ENCODE results near the gene SH2D3C.

Gene SH2D3C

GRCh38 chr9:127744398-127745110, 33.9 kb downstream of the SH2D3C start (continued):
- TF ChIP-seq ARNTL (CRISPR knock-in tag; IDR thresholded peaks at IDR 0.05; ENCODE audit: borderline replicate concordance, low read depth) (no peak), SNAI2 (CRISPR knock-in tag; IDR thresholded peaks at IDR 0.05) (no peak)

- TF ChIP-seq, protein P1, sequence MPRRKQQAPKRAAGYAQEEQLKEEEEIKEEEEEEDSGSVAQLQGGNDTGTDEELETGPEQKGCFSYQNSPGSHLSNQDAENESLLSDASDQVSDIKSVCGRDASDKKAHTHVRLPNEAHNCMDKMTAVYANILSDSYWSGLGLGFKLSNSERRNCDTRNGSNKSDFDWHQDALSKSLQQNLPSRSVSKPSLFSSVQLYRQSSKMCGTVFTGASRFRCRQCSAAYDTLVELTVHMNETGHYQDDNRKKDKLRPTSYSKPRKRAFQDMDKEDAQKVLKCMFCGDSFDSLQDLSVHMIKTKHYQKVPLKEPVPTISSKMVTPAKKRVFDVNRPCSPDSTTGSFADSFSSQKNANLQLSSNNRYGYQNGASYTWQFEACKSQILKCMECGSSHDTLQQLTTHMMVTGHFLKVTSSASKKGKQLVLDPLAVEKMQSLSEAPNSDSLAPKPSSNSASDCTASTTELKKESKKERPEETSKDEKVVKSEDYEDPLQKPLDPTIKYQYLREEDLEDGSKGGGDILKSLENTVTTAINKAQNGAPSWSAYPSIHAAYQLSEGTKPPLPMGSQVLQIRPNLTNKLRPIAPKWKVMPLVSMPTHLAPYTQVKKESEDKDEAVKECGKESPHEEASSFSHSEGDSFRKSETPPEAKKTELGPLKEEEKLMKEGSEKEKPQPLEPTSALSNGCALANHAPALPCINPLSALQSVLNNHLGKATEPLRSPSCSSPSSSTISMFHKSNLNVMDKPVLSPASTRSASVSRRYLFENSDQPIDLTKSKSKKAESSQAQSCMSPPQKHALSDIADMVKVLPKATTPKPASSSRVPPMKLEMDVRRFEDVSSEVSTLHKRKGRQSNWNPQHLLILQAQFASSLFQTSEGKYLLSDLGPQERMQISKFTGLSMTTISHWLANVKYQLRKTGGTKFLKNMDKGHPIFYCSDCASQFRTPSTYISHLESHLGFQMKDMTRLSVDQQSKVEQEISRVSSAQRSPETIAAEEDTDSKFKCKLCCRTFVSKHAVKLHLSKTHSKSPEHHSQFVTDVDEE (CRISPR knock-in tag; IDR thresholded peaks at IDR 0.05) = no peak
- TF ChIP-seq, protein P2, sequence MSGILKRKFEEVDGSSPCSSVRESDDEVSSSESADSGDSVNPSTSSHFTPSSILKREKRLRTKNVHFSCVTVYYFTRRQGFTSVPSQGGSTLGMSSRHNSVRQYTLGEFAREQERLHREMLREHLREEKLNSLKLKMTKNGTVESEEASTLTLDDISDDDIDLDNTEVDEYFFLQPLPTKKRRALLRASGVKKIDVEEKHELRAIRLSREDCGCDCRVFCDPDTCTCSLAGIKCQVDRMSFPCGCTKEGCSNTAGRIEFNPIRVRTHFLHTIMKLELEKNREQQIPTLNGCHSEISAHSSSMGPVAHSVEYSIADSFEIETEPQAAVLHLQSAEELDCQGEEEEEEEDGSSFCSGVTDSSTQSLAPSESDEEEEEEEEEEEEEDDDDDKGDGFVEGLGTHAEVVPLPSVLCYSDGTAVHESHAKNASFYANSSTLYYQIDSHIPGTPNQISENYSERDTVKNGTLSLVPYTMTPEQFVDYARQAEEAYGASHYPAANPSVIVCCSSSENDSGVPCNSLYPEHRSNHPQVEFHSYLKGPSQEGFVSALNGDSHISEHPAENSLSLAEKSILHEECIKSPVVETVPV (CRISPR knock-in tag; IDR thresholded peaks at IDR 0.05) = no peak
- no peak for TF ChIP-seq OSR1 (CRISPR knock-in tag; IDR thresholded peaks at IDR 0.05)
- no peak for TF ChIP-seq GLIS3 (CRISPR knock-in tag; IDR thresholded peaks at IDR 0.05)
- TF ChIP-seq ZNF70 (CRISPR knock-in tag; IDR thresholded peaks at IDR 0.05) = no peak
- no peak for TF ChIP-seq ZNF8 (CRISPR knock-in tag; IDR thresholded peaks at IDR 0.05)
- no peak for TF ChIP-seq TOX (CRISPR knock-in tag; IDR thresholded peaks at IDR 0.05; ENCODE audit: borderline replicate concordance)
- TF ChIP-seq, protein P3, sequence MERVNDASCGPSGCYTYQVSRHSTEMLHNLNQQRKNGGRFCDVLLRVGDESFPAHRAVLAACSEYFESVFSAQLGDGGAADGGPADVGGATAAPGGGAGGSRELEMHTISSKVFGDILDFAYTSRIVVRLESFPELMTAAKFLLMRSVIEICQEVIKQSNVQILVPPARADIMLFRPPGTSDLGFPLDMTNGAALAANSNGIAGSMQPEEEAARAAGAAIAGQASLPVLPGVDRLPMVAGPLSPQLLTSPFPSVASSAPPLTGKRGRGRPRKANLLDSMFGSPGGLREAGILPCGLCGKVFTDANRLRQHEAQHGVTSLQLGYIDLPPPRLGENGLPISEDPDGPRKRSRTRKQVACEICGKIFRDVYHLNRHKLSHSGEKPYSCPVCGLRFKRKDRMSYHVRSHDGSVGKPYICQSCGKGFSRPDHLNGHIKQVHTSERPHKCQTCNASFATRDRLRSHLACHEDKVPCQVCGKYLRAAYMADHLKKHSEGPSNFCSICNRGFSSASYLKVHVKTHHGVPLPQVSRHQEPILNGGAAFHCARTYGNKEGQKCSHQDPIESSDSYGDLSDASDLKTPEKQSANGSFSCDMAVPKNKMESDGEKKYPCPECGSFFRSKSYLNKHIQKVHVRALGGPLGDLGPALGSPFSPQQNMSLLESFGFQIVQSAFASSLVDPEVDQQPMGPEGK (CRISPR knock-in tag; IDR thresholded peaks at IDR 0.05; ENCODE audit: borderline replicate concordance) = no peak
- no peak for TF ChIP-seq ESRRG (CRISPR knock-in tag; IDR thresholded peaks at IDR 0.05)
- TF ChIP-seq PPARA (CRISPR knock-in tag; IDR thresholded peaks at IDR 0.05; ENCODE audit: borderline replicate concordance) = no peak
- no peak for ATAC-seq
These were observed 35.9 kb downstream of the SH2D3C start for GRCh38 chr9:127742435-127743088.

- TF ChIP-seq ZNF70 (CRISPR knock-in tag; IDR thresholded peaks at IDR 0.05) (no peak), ESRRG (CRISPR knock-in tag; IDR thresholded peaks at IDR 0.05) (no peak), ARNTL (CRISPR knock-in tag; IDR thresholded peaks at IDR 0.05; ENCODE audit: borderline replicate concordance, low read depth) (no peak), OSR1 (CRISPR knock-in tag; IDR thresholded peaks at IDR 0.05) (no peak), RARB (CRISPR knock-in tag; IDR thresholded peaks at IDR 0.05) (no peak), GLIS3 (CRISPR knock-in tag; IDR thresholded peaks at IDR 0.05) (no peak), CSDC2 (CRISPR knock-in tag; IDR thresholded peaks at IDR 0.05) (no peak), PPARA (CRISPR knock-in tag; IDR thresholded peaks at IDR 0.05; ENCODE audit: borderline replicate concordance) (no peak), ZFP3 (CRISPR knock-in tag; IDR thresholded peaks at IDR 0.05) (no peak), BACH2 (CRISPR knock-in tag; IDR thresholded peaks at IDR 0.05; ENCODE audit: borderline replicate concordance) (no peak), TOX (CRISPR knock-in tag; IDR thresholded peaks at IDR 0.05; ENCODE audit: borderline replicate concordance) (no peak), ZFP30 (CRISPR knock-in tag; IDR thresholded peaks at IDR 0.05) (no peak), ZNF8 (CRISPR knock-in tag; IDR thresholded peaks at IDR 0.05) (no peak)
- TF ChIP-seq, protein P4, sequence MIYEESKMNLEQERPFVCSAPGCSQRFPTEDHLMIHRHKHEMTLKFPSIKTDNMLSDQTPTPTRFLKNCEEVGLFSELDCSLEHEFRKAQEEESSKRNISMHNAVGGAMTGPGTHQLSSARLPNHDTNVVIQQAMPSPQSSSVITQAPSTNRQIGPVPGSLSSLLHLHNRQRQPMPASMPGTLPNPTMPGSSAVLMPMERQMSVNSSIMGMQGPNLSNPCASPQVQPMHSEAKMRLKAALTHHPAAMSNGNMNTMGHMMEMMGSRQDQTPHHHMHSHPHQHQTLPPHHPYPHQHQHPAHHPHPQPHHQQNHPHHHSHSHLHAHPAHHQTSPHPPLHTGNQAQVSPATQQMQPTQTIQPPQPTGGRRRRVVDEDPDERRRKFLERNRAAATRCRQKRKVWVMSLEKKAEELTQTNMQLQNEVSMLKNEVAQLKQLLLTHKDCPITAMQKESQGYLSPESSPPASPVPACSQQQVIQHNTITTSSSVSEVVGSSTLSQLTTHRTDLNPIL (CRISPR knock-in tag; IDR thresholded peaks at IDR 0.05; ENCODE audit: low read depth) = no peak
- TF ChIP-seq, protein P2 (CRISPR knock-in tag; IDR thresholded peaks at IDR 0.05) = no peak
- TF ChIP-seq, protein P5, sequence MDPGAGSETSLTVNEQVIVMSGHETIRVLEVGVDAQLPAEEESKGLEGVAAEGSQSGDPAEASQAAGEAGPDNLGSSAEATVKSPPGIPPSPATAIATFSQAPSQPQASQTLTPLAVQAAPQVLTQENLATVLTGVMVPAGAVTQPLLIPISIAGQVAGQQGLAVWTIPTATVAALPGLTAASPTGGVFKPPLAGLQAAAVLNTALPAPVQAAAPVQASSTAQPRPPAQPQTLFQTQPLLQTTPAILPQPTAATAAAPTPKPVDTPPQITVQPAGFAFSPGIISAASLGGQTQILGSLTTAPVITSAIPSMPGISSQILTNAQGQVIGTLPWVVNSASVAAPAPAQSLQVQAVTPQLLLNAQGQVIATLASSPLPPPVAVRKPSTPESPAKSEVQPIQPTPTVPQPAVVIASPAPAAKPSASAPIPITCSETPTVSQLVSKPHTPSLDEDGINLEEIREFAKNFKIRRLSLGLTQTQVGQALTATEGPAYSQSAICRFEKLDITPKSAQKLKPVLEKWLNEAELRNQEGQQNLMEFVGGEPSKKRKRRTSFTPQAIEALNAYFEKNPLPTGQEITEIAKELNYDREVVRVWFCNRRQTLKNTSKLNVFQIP (CRISPR knock-in tag; IDR thresholded peaks at IDR 0.05; ENCODE audit: borderline replicate concordance, low read depth) = no peak
- no peak for ATAC-seq
These were observed 36.5 kb downstream of the SH2D3C start for GRCh38 chr9:127741831-127742434.
